ENCODE results near the gene CACNA1S.

GRCh38 chr1:201011616-201012015 is 100.6 kb downstream of the CACNA1S start:
- TF ChIP-seq EZH2phosphoT487 (IDR thresholded peaks at IDR 0.05; ENCODE audit: insufficient read depth, low read depth): no peak
- TF ChIP-seq EZH2 (IDR thresholded peaks at IDR 0.05; ENCODE audit: insufficient read depth, poor library complexity, severe bottlenecking): no peak

Data from GM23248 (cell line).